Endodermal cell (in vitro differentiated cells): Measurements from ENCODE around the gene BRCA1. TPM values are rescaled to one million over a fixed set of nuclear protein-coding genes. Genes with fewer than 3 reads are reported as not detected.
"Not testable (repeated sequence)": the region's sequence is repeated elsewhere in the genome, so short reads cannot be mapped to it uniquely, and the experiment has no call there.

Experiments
- DNase-seq: peaks from one replicate; pipeline ENCODE4 v3.0.0-alpha.2; 2017
- H3K27ac ChIP-seq: 2 replicates; pipeline ENCODE4 v1.5.1; 2013; ENCODE audit warnings: mild to moderate bottlenecking, low read depth, low read length, moderate library complexity
- H3K27me3 ChIP-seq: 2 replicates; pipeline ENCODE4 v1.6.1; 2013; ENCODE audit warnings: mild to moderate bottlenecking, low read length, moderate library complexity; ENCODE audit not compliant: insufficient read depth, control insufficient read depth, poor library complexity, severe bottlenecking
- H3K36me3 ChIP-seq: 2 replicates; pipeline ENCODE4 v1.7.0; 2013; ENCODE audit warnings: mild to moderate bottlenecking, low read length, moderate library complexity; ENCODE audit not compliant: control insufficient read depth, insufficient read depth
- H3K4me1 ChIP-seq: one replicate; pipeline ENCODE4 v1.7.0; 2013; ENCODE audit warnings: low read length; ENCODE audit not compliant: control insufficient read depth, insufficient read depth
- H3K4me3 ChIP-seq: 2 replicates; pipeline ENCODE4 v1.5.1; 2013; ENCODE audit warnings: mild to moderate bottlenecking, low read length, moderate library complexity
- H3K9ac ChIP-seq: 2 replicates; pipeline ENCODE4 v1.6.1; 2013; ENCODE audit warnings: mild to moderate bottlenecking, low read length, moderate library complexity; ENCODE audit not compliant: poor library complexity, severe bottlenecking; ENCODE audit errors: extremely low read depth
- H3K9me3 ChIP-seq: 2 replicates; pipeline ENCODE4 v1.6.1; 2013; ENCODE audit warnings: mild to moderate bottlenecking, low read length, moderate library complexity; ENCODE audit not compliant: control insufficient read depth
- H3K27ac Mint-ChIP-seq: 2 replicates; pipeline ENCODE4 v1.8.0; 2020; ENCODE audit warnings: mixed read lengths
- H3K27me3 Mint-ChIP-seq: 2 replicates; pipeline ENCODE4 v1.8.0; 2021; ENCODE audit warnings: mild to moderate bottlenecking, mixed read lengths; ENCODE audit not compliant: insufficient read depth
- H3K36me3 Mint-ChIP-seq: 2 replicates; pipeline ENCODE4 v1.8.0; 2020; ENCODE audit warnings: low read depth, mixed read lengths
- H3K4me1 Mint-ChIP-seq: 2 replicates; pipeline ENCODE4 v1.8.0; 2020; ENCODE audit warnings: mixed read lengths
- H3K4me3 Mint-ChIP-seq: 2 replicates; pipeline ENCODE4 v1.8.0; 2020; ENCODE audit warnings: mild to moderate bottlenecking, moderate library complexity, mixed read lengths
- H3K9me3 Mint-ChIP-seq: 2 replicates; pipeline ENCODE4 v1.8.0; 2020; ENCODE audit warnings: mild to moderate bottlenecking, mixed read lengths
- WGBS, 2 experiments: methylation state at CpG; one replicate each; pipeline versions ENCODE4 v1.1.5 to v1.1.7; 2013; ENCODE audit warnings: missing lambda C conversion rate in 2 of 2, mixed read lengths in 1 of 2; ENCODE audit not compliant: insufficient coverage in 1 of 2, insufficient read length in 1 of 2; 5-methylcytosine and 5-hydroxymethylcytosine counted together
- total RNA-seq, 2 donors: library from RNA; stranded (reverse); fragmentation: NEBNext Ultra II Directional in 1 of 2; extraction: Animal tissue kit (Norgen Biotek cat#: 25700) in 1 of 2; gene quantifications; 2 replicates in 1 of 2; 3 replicates in 1 of 2; pipeline ENCODE4 v1.2.1, GENCODE V29; 2021
- TF ChIP-seq, protein P1 (sequence below): fragments of 200-600 bp; sonication (generic); conservative IDR thresholded peaks from 2 replicates; pipeline ENCODE4 v1.5.0; 2021; ENCODE audit warnings: antibody characterized with exemption, mild to moderate bottlenecking

Gene BRCA1
- total RNA-seq, 2 donors from 2014 or later, result 45.4 to 59.0 TPM

DNA sequence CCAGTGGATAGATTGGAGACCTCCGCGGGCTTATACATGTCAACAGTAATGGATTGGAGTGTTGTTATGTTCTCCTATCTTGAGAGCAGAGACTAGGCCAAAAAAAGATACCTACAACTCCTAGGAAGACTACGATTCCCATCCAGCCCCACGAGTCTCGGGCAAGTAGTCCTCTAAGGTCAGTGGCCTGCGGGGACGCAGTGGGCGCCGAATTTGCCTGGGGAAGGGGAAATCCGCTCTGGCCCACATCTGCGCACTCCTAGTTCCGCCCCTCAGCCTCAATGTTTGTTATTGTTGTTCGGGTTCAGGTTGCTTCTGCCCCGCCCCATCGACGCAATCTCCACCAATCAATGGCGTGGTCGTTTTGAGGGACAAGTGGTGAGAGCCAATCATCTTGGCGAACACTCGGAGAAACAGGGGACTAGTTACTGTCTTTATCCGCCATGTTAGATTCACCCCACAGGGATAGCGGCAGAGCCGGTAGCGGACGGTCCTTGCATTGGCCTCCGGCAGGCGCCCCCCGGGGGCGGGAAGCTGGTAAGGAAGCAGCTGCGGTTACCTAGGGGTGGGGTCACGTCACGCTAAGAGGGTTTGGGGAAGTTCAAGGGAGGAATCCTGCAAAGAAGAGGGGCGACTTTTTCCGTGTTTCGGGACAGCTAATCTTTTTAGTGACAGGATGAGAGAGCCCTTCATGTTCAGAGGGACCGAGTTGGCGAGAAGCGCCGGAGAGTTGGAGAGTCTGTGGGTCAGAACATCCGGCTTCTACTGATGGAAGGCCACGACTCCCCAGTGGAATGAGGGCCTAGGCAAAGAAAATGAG, 45.8 kb upstream of the BRCA1 start, which contains the start of gene NBR1:
Gene NBR1 (plus strand): TSS at position 449 of the 820 bp plus-strand sequence. CDS start 4,586 bp downstream, outside the sequence.
- H3K9me3 ChIP-seq, result no peaks in the 10 kb centered on the region
- H3K4me1 ChIP-seq, result peaks cover 3% of the 10 kb centered on the region
- 0 to 2% methylated on average over 17 to 41 of the region's 41 CpGs for WGBS, 2 experiments
- peak within 1 kb of the TSS; percentile 91 for H3K9ac ChIP-seq
- no peak within 1 kb of the TSS for H3K4me3 Mint-ChIP-seq
- TF ChIP-seq, protein P1, sequence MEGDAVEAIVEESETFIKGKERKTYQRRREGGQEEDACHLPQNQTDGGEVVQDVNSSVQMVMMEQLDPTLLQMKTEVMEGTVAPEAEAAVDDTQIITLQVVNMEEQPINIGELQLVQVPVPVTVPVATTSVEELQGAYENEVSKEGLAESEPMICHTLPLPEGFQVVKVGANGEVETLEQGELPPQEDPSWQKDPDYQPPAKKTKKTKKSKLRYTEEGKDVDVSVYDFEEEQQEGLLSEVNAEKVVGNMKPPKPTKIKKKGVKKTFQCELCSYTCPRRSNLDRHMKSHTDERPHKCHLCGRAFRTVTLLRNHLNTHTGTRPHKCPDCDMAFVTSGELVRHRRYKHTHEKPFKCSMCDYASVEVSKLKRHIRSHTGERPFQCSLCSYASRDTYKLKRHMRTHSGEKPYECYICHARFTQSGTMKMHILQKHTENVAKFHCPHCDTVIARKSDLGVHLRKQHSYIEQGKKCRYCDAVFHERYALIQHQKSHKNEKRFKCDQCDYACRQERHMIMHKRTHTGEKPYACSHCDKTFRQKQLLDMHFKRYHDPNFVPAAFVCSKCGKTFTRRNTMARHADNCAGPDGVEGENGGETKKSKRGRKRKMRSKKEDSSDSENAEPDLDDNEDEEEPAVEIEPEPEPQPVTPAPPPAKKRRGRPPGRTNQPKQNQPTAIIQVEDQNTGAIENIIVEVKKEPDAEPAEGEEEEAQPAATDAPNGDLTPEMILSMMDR, result peak; percentile 50
- H3K4me1 Mint-ChIP-seq, result peaks cover 3% of the 10 kb centered on the region
- DNase-seq, result peak; percentile 100
- peak within 1 kb of the TSS; percentile 84 for H3K27ac ChIP-seq
- peak within 1 kb of the TSS; percentile 96 for H3K4me3 ChIP-seq
- peaks cover 20% of the 10 kb centered on the region for H3K36me3 Mint-ChIP-seq
- peaks cover 3% of the 10 kb centered on the region for H3K9me3 Mint-ChIP-seq
- peaks cover 13% of the 10 kb centered on the region for H3K36me3 ChIP-seq
- no peaks in the 10 kb centered on the region for H3K27me3 ChIP-seq
- no peaks in the 10 kb centered on the region for H3K27me3 Mint-ChIP-seq
- H3K27ac Mint-ChIP-seq, result no peak within 1 kb of the TSS

DNA sequence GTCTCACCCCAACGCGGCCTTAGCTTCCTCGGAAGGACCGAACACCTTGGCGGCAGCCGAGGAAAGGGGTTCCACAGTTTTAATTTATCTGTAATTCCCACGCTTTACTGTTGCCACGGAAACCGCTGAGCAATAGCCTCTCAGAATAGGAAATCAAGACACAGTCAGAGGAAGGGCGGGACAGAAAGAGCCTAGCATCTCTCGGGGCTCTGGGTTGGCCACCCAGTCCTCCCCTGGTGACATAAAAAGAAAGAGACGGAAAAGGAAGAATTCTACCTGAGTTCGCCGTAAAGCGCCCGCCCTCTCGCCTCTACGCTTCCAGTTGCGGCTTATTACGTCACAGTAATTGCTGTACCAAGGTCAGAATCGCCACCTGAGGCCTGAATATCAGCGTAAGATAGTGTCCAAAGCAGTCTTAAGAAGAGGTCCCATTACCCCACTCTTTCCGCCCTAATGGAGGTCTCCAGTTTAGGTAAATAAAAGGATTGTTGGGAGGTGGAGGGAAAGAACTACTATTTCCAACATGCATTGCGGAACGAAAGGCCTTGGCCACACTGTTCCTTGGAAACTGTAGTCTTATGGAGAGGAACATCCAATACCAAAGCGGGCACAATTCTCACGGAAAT, 45.1 kb upstream of the BRCA1 start:
- Mint-ChIP-seq H3K27me3 (no peaks in the 10 kb centered on the region), H3K4me3 (no peak overlapping the region), H3K9me3 (peaks cover 3% of the 10 kb centered on the region), H3K36me3 (peaks cover 15% of the 10 kb centered on the region), H3K4me1 (peaks cover 3% of the 10 kb centered on the region), H3K27ac (no peak overlapping the region)
- Histone ChIP-seq H3K27ac (peak overlapping the region; percentile 84), H3K27me3 (no peaks in the 10 kb centered on the region), H3K4me3 (peak overlapping the region; percentile 96), H3K36me3 (peaks cover 6% of the 10 kb centered on the region), H3K9me3 (no peaks in the 10 kb centered on the region), H3K9ac (peak overlapping the region; percentile 91), H3K4me1 (peaks cover 3% of the 10 kb centered on the region)
- TF ChIP-seq, protein P1, result no peak
- WGBS, 2 experiments, result 1 to 2% methylated on average over 26 to 27 of the region's 27 CpGs
- DNase-seq, result peak; percentile 97

DNA sequence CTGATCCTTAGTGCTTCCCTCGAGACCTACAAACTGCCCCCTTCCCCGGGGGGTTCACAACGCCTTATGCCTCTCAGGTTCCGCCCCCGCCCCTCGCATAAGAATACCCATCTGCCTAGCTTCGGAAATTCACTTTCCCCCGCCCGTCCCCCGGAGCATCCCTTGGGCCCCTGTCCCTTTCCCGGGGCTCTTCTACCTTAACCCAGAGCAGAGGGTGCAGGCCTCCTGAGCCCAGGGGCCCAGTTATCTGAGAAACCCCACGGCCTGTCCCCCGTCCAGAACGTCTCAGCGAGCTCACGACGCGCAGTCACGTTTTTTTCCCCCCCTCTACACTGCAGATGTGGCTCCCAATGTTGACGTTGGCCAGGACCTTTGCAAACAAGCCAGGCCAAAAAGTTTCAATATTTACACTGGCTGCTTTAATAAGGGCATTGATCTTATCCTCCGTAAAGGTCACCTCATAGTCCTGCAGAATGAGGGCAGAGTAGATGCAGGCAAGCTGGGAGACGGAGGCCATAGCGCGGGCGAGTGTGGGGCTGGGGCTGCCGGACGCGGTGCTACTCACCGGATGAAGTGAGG, 44.5 kb upstream of the BRCA1 start:
- TF ChIP-seq, protein P1, result no peak
- peak overlapping the region; percentile 96 for H3K4me3 ChIP-seq
- H3K36me3 ChIP-seq, result peaks cover 4% of the 10 kb centered on the region
- Mint-ChIP-seq H3K4me3 (no peak overlapping the region), H3K27ac (no peak overlapping the region), H3K36me3 (peaks cover 13% of the 10 kb centered on the region), H3K4me1 (peaks cover 3% of the 10 kb centered on the region), H3K9me3 (peaks cover 3% of the 10 kb centered on the region), H3K27me3 (no peaks in the 10 kb centered on the region)
- H3K27ac ChIP-seq, result peak overlapping the region; percentile 84
- peak; percentile 78 for DNase-seq
- 0% methylated on average over 15 to 29 of the region's 29 CpGs for WGBS, 2 experiments
- H3K27me3 ChIP-seq, result no peaks in the 10 kb centered on the region
- H3K9ac ChIP-seq, result peak overlapping the region; percentile 91
- no peaks in the 10 kb centered on the region for H3K9me3 ChIP-seq
- H3K4me1 ChIP-seq, result peaks cover 3% of the 10 kb centered on the region

DNA sequence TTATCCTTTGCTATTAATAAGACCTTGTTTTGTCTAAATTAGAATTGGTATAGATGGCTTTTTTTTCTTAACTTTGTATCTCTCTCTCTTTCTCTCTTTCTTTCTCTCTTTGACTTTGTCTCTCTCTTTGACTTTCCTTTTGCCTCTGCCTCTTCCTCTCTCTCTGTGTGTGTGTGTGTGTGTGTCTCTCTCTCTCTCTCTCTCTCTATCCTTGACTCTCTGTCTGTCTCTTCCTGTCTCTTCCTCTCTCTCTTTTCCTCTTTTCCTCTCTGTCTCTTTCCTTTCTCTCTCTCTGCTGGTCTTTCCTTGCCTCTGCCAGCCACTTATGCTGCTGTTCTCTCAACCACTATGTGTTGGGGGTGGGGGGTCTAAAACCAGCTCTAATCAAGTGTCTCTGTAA, 40.8 kb upstream of the BRCA1 start:
- H3K27me3 Mint-ChIP-seq, H3K4me1 Mint-ChIP-seq, H3K4me1 ChIP-seq, H3K9ac ChIP-seq, H3K27ac ChIP-seq, H3K27me3 ChIP-seq, H3K9me3 ChIP-seq, H3K9me3 Mint-ChIP-seq, H3K4me3 Mint-ChIP-seq: not testable (repeated sequence)
- Mint-ChIP-seq H3K27ac (peak overlapping the region; percentile 71), H3K36me3 (peaks cover 42% of the 10 kb centered on the region)
- peak; percentile 10 for DNase-seq
- Histone ChIP-seq H3K4me3 (peak overlapping the region; percentile 63), H3K36me3 (peaks cover 17% of the 10 kb centered on the region)

DNA sequence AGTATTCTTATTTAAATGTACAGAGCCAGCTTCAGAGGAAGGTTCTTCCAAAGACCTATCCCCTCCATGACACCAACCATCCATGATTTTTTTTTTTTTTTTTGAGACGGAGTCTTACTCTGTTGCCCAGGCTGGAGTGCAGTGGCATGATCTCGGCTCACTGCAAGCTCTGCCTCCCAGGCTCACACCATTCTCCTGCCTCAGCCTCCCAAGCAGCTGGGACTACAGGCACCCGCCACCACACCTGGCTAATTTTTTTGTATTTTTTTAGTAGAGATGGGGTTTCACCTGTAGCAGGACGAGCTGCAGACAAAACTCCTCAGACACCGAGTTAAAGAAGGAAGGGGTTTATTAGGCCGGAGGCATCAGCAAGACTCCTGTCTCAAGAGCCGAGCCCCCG, 34.8 kb upstream of the BRCA1 start:
- H3K4me3 Mint-ChIP-seq, H3K27ac Mint-ChIP-seq, H3K27me3 ChIP-seq, H3K9me3 ChIP-seq, H3K4me3 ChIP-seq, H3K9ac ChIP-seq, H3K4me1 ChIP-seq, H3K4me1 Mint-ChIP-seq, H3K9me3 Mint-ChIP-seq, H3K27ac ChIP-seq, DNase-seq, H3K27me3 Mint-ChIP-seq: not testable (repeated sequence)
- peaks cover 66% of the 10 kb centered on the region for H3K36me3 Mint-ChIP-seq
- 93 to 95% methylated on average over 5 to 8 of the region's 8 CpGs for WGBS, 2 experiments
- peaks cover 26% of the 10 kb centered on the region for H3K36me3 ChIP-seq
